Heart right ventricle (tissue), 16 donors: ENCODE measurements around the gene IMMP2L. TPM values are rescaled to one million over a fixed set of nuclear protein-coding genes. Genes with fewer than 3 reads are reported as not detected.

Experiments
- ATAC-seq, 8 donors: fragments of 200-7000 bp; cut with Tn5 transposase; one replicate each; pipeline ENCODE4 v1.9.1; 2020; ENCODE audit warnings: mild to moderate bottlenecking in 8 of 8, moderate library complexity in 8 of 8, moderate number of reproducible peaks in 1 of 8
- DNase-seq, 2 donors: peaks; one replicate each; pipeline ENCODE4 v3.0.0-alpha.2; 2020
- H3K27ac ChIP-seq, 10 donors: fragments of 200-600 bp; sonication (generic) in 2 of 10; one replicate each; pipeline versions ENCODE4 v1.5.0 to v1.8.0; 2020 to 2022; ENCODE audit warnings: mild to moderate bottlenecking in 3 of 10
- H3K27me3 ChIP-seq, 7 donors: fragments of 200-600 bp; one replicate each; pipeline ENCODE4 v1.8.0; 2021 to 2022; ENCODE audit warnings: mild to moderate bottlenecking in 2 of 7
- H3K36me3 ChIP-seq, 9 donors: fragments of 200-600 bp; sonication (generic) in 1 of 9; one replicate each; pipeline versions ENCODE4 v1.5.0 to v1.8.0; 2020 to 2022; ENCODE audit warnings: mild to moderate bottlenecking in 2 of 9
- H3K4me1 ChIP-seq, 9 donors: fragments of 200-600 bp; sonication (generic) in 1 of 9; one replicate each; pipeline versions ENCODE4 v1.5.0 to v1.8.0; 2020 to 2022; ENCODE audit warnings: mild to moderate bottlenecking in 4 of 9
- H3K4me3 ChIP-seq, 10 donors: fragments of 200-600 bp; sonication (generic) in 2 of 10; one replicate each; pipeline versions ENCODE4 v1.5.0 to v1.8.0; 2020 to 2022; ENCODE audit warnings: mild to moderate bottlenecking in 7 of 10, moderate library complexity in 2 of 10
- H3K9me3 ChIP-seq, 11 donors: fragments of 200-600 bp in 10 of 11; sonication (generic) in 2 of 11; one replicate each; pipeline versions ENCODE4 v1.5.0 to v1.8.0; 2013 to 2022; ENCODE audit warnings: mild to moderate bottlenecking in 2 of 11, control low read depth in 1 of 11, moderate library complexity in 1 of 11
- WGBS, 2 donors: extraction: QIAGEN DNeasy Blood & Tissue Kit; methylation state at CpG; one replicate each; pipeline ENCODE4 v1.1.7; 2013; ENCODE audit warnings: inconsistent platforms in 1 of 2; 5-methylcytosine and 5-hydroxymethylcytosine counted together
- intact Hi-C, 10 donors: fragments of 100-400 bp; cut with DNase I; formaldehyde crosslinking; loops; one replicate each; pipeline versions ENCODE4 v1.11.1 to v1.14.2; 2022
- polyA plus RNA-seq, 2 donors: library from polyadenylated mRNA; stranded (reverse); fragments of 200-250 nt; gene quantifications; one replicate each; pipeline ENCODE4 v1.2.3, GENCODE V29; 2013
- total RNA-seq, 10 donors: library from RNA; stranded (reverse); fragmentation: NEBNext Ultra II Directional in 3 of 10; extraction: Animal tissue kit (Norgen Biotek cat#: 25700) in 3 of 10; gene quantifications; one replicate each; pipeline versions ENCODE4 v1.2.1 to v1.2.4, GENCODE V29; 2021 to 2023
- TF ChIP-seq, protein P1 (sequence below), 9 donors: fragments of 200-600 bp; sonication (generic) in 2 of 9; IDR thresholded peaks; one replicate each; pipeline versions ENCODE4 v1.5.0 to v1.8.0; 2021 to 2022; ENCODE audit warnings: antibody characterized with exemption in 9 of 9, mild to moderate bottlenecking in 5 of 9, moderate library complexity in 1 of 9
- donor health status: Arrhythmogenic right ventricular cardiomyopathy.
- donor health status: ischemic (EF 13 %, LVEDD 7.1; RV severe dilation, severe dysfunction).
- donor health status: healthy with polysubstance abuse.
- donor health status: DM: no; HTN: yes; CAD: no.
- donor health status: DM: no; HTN: no; CAD: no.
- donor health status: ischemic (EF 25% LVEDD 6.9; RV normal size, moderate dysfunction).
- donor health status: ischemic (EF 25% LVEDD 5.7; RV mildly dilated, moderate dysfunction).
- donor health status: healthy.
- donor health status: DM: yes; HTN: yes; CAD: no.
- donor health status: Ischemic cardiomyopathy.
- donor health status: ischemic (EF 35%, LVEDD 5.7; RV mildly dilated, moderate dysfunction).
- donor health status: nonischemic (EF 11% LVEDD 7.7; RV severe dilation, severe dysfunction).
- donor health status: DM: yes; HTN: yes; CAD: no.
- donor health status: PGD.
- donor health status: ischemic (EF 29% LVEDD 5.4; RV normal size, mild dysfunction).
- donor health status: nonischemic (EF 23%, LVEDD 6.1; RV moderate dilation, normal function).

IMMP2L gene
- total and polyA plus RNA-seq, 12 donors: 4.3 to 20.8 (median 17.3) TPM

DNA sequence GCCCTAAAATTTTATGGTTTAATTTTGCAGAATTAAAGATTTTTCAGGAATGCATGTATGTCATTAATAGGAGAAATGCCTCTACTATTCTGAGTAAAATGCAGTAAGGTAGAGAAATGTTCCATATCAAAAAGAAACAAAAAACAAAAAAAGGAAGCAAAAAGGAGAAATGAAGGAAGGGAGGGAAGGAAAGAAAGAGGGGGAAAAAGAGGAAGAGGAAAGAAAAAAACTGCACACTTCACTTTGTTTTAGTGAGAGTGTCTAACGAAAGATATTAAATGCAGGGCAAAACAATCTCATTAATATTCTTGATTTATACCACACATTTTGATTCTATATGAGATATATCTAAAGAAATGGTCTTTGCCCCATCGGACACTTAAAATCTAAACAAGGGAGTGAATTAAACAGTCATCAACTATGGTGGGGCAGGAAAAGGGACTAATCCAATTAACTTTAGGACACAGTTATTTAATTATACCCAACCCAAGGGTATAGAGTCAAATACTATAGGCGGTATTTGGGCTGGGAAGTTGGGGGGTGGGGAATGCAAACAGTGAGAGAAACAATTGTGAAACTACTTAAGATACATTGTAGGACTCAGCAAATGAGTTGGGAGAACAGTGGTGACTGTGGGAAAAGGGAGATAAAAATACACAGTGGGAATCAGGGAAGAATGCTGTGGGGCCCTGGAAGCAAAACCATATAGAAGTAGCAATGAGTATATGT, 27.0 kb downstream of the IMMP2L start:
- Histone ChIP-seq H3K36me3 (no peaks in the 10 kb centered on the region), H3K4me3 (no peak overlapping the region), H3K4me1 (peaks cover 8 to 23% (median 18%) of the 10 kb centered on the region in 9 donors), H3K27me3 (no peaks in the 10 kb centered on the region), H3K27ac (no peak overlapping the region), H3K9me3 (no peaks in the 10 kb centered on the region)
- 91 to 92% methylated on average over 3 of the region's 3 CpGs for WGBS, 2 donors
- intact Hi-C loops: no loop called here
- DNase-seq (no peak), ATAC-seq (no peak)
- TF ChIP-seq, protein P1, sequence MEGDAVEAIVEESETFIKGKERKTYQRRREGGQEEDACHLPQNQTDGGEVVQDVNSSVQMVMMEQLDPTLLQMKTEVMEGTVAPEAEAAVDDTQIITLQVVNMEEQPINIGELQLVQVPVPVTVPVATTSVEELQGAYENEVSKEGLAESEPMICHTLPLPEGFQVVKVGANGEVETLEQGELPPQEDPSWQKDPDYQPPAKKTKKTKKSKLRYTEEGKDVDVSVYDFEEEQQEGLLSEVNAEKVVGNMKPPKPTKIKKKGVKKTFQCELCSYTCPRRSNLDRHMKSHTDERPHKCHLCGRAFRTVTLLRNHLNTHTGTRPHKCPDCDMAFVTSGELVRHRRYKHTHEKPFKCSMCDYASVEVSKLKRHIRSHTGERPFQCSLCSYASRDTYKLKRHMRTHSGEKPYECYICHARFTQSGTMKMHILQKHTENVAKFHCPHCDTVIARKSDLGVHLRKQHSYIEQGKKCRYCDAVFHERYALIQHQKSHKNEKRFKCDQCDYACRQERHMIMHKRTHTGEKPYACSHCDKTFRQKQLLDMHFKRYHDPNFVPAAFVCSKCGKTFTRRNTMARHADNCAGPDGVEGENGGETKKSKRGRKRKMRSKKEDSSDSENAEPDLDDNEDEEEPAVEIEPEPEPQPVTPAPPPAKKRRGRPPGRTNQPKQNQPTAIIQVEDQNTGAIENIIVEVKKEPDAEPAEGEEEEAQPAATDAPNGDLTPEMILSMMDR (IDR thresholded peaks at IDR 0.05): no peak

DNA sequence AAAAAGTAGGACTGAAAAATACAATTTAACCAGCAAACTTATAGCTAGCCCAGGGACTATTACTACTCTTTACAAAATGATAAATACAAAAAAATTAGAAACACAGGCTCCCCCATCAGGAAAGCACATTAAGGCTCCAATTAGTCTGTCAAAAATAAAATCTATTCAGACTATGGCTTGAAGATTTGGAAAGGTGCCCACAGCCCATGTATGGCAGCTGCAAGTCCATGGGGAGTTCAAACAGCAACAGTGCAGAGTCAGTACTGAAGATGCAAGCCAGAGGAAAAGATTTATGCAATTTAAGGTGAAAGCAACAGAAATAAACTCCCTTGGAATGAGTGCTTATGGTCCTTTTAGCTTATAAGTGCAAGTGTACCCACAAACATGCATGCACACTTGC, 29.7 kb downstream of the IMMP2L start:
- DNase-seq (peak in 1 of 2 donors; percentile 56), ATAC-seq (peak in 7 of 8 donors; percentile 44 to 81 (median 69))
- no peak overlapping the region for H3K4me3 ChIP-seq
- no peaks in the 10 kb centered on the region for H3K9me3 ChIP-seq
- no peaks in the 10 kb centered on the region for H3K27me3 ChIP-seq
- peak overlapping the region in 4 of 10 donors; percentile 21 to 54 (median 42) for H3K27ac ChIP-seq
- intact Hi-C loops: no loop called here
- peaks cover 8 to 34% (median 27%) of the 10 kb centered on the region in 9 donors for H3K4me1 ChIP-seq
- TF ChIP-seq, protein P1 (IDR thresholded peaks at IDR 0.05): no peak
- no peaks in the 10 kb centered on the region for H3K36me3 ChIP-seq

DNA sequence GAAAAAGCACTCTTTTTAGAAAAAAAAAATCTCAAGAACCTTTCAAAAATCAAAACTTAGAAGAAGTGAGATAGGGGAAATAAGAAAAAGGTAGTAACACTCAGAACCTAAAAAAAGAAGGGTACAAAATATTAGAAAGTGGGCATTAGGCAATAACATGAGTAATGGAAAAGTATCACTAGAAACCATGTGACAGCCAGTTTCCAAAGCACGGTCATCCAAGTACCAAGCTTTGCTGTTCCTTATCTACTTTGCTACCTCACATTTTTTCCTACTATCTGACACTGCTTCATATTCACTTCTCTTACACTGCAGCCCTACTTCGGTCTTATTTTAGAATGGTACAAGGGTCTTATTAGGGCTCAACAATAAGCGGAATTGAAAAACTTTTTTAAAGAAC, 30.3 kb downstream of the IMMP2L start:
- Histone ChIP-seq H3K27me3 (no peaks in the 10 kb centered on the region), H3K27ac (peak overlapping the region in 5 of 10 donors; percentile 1 to 54 (median 34)), H3K9me3 (no peaks in the 10 kb centered on the region), H3K4me3 (no peak overlapping the region), H3K4me1 (peaks cover 8 to 34% (median 25%) of the 10 kb centered on the region in 9 donors), H3K36me3 (no peaks in the 10 kb centered on the region)
- DNase-seq: no peak
- TF ChIP-seq, protein P1 (IDR thresholded peaks at IDR 0.05): no peak
- 50 to 75% methylated on average over 3 of the region's 3 CpGs for WGBS, 2 donors
- intact Hi-C loops: no loop called here
- peak in 6 of 8 donors; percentile 50 to 92 (median 75) for ATAC-seq

DNA sequence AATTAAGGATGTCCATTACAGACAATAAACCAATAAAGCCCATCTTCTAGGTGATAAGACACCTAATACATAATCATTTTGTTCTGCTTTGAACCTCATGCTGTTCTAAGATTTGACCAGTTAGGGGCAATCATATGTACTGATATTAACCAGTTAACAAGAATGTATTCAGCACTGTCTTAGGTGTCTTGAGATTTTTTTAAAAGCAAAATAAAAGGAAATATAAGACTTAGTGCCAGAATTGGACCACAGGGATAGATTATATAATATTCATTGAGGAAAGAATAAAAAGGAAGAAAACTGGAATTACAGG, 32.0 kb downstream of the IMMP2L start:
- ATAC-seq: no peak
- intact Hi-C loops: no loop called here
- Histone ChIP-seq H3K4me1 (peaks cover 8 to 33% (median 25%) of the 10 kb centered on the region in 9 donors), H3K4me3 (no peak overlapping the region), H3K27me3 (no peaks in the 10 kb centered on the region), H3K9me3 (no peaks in the 10 kb centered on the region), H3K27ac (no peak overlapping the region), H3K36me3 (no peaks in the 10 kb centered on the region)
- DNase-seq: no peak
- TF ChIP-seq, protein P1 (IDR thresholded peaks at IDR 0.05): no peak
